ENCODE data around the gene STPG1. TPM values are rescaled to one million over a fixed set of nuclear protein-coding genes. Genes with fewer than 3 reads are reported as not detected.

STPG1 gene
- total RNA-seq, 1 experiment from 2014 or later, result 8.3 TPM

DNA sequence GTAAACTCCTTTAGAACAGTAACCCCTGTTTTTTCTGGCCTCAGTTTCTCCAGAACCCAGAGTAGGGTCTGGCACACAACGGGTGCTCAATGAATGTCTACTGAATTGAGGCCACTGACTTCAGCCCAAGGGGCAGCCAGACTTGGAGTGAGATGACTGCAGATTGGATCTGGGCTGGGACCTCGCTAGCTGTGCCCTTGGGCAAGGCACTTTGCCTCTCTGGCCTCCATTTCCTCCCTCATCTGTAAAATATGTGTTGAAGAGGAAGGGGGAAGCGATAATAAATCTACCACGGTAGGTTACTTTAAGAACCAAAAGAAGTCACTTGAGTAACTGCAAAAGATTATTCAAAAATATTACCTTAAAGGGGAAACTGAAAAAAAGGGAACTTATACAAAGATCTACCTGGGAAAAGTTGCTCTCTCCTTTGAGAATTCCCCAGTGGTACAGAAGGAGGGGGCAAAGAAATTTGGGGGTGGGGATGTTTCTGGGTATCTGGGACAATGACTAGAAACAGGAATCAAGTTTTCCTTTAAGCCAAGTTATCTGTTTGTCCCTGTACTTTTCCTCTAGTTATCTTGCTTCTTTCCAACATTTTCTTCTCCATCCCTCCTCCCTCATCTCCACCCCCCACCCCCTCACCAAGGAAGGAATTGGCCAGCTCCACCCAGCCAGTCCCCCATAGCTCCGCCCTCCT, 94.8 kb downstream of the STPG1 start:
- DNase-seq (ENCODE audit: low read depth), result no peak

DNA sequence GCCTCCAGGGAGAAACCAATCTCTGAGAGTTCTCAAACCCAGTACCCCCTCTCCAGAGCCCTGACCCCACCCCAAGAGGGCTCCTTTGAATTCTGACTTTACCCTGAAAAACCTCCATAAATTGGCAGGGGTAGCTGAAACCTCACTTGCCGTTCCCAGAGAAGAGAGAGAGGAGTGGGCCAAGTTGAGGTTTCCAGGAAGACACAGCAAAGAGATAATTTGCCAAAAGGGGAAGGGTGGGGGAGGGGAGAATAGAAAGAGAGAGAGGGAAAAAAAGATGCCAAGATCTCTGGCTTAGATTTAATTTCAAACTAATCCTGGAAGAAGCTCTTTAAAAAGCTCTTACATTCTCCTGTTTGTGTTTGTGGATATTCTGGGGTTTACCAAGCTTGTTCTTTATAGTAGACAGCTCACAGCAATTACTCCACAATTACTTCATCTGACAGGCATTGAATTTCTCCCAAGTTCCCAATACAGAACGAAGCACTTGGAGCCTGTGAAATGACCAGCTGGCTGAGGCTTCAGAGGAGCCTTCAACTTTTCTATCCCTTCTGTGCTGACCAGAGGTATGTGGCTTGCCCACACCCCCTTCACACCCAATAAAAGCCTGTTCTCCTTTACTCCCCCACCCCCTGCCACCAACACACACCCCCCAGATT, 95.5 kb downstream of the STPG1 start:
- DNase-seq (ENCODE audit: low read depth), result peak; percentile 54

DNA sequence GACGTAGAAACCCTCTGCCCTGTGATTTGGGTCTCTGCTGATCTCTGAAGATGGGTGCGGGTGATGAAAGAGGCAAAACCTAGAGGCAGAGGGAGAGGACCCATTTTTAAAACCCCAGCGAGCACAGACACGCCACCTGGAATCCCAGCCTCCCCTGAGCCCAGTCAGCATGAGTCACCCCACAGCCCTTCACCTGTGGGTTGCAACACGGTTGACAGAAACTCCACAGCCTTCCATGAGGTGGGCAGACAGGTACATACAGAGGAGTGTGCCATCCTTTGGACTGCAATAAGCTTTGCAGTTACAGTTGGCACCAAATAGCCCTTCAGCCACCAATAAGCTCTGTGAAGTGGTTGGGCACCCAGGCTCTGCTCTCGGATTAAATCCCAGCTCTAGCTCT, 96.5 kb downstream of the STPG1 start:
- no peak for DNase-seq (ENCODE audit: low read depth)

DNA sequence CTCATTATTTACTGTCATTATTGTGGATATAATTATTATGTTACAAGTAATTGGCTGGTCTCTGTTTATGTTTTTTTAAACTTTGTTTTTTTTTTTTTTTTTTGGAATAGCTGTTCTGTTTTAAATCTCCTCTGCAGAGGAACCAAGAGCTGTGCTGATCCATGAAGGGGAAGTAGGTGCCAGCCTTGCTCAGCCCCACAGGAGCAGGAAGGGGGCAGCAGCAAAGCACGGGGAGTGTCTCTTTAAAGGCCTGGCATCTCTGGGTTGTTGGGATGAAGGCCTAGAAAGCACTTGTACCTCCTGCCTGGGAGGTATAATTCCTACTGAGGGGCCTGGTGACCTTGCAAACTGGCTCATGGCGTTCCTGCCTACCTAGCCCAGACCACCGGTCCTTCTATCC, 96.9 kb downstream of the STPG1 start:
- no peak for DNase-seq (ENCODE audit: low read depth)

DNA sequence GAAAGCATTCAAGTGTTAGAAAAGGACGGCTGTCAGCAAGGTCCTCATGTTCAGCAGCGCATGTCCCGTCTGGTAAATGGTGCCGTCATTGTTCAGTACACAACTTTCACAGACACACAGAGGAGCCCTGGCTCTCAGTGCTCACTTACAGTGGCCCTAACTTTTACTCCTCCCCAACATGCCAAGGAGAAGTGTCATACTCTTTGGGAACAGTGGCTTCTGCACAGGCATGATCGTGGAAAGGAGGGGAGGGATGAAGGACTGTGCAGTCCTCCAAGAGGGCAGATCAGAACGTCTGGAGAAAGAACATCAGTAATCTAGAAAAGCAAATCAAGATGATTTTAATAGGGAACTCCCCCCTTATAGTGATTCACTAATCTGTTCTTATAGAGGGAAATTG, 98.2 kb downstream of the STPG1 start:
- no peak for DNase-seq (ENCODE audit: low read depth)

DNA sequence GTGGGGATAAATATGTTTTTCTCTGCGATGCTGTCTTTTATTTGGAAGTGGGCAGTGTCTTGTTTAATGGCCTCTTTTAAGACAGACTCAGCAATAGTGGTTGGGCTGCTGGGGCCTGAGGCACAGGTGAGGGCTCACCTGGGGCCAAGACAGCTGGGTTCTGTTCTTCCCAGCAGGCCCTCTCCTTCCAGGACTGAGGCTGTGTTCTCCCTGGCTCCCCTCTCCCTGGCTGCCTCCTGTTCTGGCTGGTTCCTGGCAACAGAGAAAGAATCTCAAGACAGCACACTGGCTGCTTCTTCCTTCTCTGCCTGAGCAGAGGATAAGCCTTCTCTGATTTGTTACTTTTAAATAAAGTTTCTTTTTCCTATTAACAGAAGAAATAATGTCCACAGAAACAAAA, 101.8 kb downstream of the STPG1 start:
- DNase-seq (ENCODE audit: low read depth), result no peak

DNA sequence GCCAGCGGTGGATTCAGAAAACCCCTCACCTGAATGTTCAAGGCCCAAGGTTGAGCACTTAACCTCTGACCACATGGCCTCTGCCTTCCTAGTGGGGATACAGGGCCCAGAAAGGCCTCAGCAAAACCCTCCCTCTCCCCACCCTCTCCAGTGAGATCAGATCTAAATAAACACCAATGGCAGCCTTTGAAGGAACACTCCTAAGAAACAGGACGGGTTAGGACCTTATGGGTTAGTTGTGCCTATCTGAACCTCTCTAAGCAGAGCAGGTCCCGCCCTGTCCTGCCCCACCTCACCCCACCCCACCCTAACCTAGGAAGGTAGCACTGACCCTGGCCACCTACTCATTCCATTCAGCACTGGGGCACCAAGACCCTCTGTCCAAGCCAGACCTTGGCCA, 102.3 kb downstream of the STPG1 start:
- DNase-seq (ENCODE audit: low read depth), result no peak

DNA sequence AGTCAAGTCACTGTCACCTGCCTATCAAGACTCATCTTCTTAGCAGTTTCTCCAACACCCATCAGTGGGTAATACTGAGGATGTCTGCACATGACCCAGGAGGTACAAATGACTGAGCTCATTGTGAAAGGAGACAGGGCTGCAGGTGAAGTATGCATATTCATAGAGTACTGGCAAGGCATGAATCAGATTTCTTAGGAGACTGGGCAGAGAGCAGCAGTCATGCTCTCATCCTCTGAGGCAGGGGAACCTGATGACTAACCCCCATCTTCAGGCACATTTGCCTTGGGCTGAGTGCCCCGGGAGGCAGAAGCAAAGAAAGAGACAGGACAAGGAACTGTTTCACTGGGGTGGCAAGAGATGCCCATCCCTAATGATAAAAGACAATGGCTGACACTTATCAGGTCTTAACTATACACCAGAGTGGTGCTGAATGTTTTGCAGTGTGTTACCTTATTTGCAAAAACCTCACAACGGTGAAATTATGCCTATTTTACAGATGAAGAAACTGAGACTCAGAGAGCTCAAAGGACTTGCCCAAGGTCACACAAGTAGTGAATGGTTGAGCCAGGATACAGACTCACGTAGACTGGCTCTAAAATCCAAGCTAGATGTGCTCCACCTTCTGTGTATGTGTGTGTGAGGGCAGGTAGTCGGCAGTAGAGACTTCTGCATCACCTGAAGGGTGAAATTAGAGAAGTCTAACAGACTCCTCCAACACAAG, 103.7 kb downstream of the STPG1 start:
- peak; percentile 76 for DNase-seq (ENCODE audit: low read depth)

DNA sequence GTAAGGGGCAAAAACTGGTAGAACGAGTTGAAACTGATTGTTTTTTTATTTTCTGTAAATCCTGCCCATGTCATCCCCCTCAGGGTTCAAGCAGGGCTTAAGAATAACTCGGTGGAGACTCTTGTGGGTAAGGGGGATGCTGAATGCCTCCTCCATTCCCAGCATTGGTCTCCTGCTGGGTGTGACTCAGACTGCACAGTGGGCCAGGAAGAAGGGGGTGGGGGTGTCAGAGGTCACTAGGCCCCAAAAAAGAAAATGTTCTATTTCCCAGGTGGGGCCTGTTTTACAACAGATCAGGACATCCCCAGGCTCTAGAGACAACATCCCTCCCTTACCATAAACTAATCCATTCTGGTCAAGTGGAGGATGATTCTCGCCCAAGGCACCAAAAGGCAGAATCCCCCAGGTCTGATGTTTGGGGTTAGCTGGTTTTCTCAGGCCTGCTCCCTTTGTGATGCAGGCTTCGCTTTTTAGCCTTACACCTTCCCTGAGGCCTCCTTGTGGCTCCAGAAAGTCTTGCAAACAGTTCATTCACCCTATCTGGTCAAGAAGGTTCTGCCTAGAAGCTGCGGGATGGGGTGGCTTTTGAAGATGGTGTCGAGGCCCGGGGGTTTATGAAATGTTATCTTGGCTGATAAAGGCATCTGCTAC, 105.1 kb downstream of the STPG1 start:
- peak; percentile 44 for DNase-seq (ENCODE audit: low read depth)

Other genes with a start within 250 kb of the STPG1 start
- gene IFNLR1, start 226.5 kb downstream of the STPG1 start, total RNA-seq (2014; rRNA removed; shearing (Covaris generic)), result 1.9 and 2.3 TPM in 2 replicates
- not detected in 2 replicates for gene GRHL3, start 94.4 kb downstream of the STPG1 start, total RNA-seq (2014; rRNA removed; shearing (Covaris generic))
- 39.6 and 45.0 TPM in 2 replicates for gene NIPAL3, start 2.0 kb upstream of the STPG1 start, total RNA-seq (2014; rRNA removed; shearing (Covaris generic))
- gene RCAN3, start 89.1 kb upstream of the STPG1 start, total RNA-seq (2014; rRNA removed; shearing (Covaris generic)), result 11.1 and 11.9 TPM in 2 replicates
- not detected in 2 replicates for gene NCMAP, start 142.3 kb upstream of the STPG1 start, total RNA-seq (2014; rRNA removed; shearing (Covaris generic))
- 29.3 and 47.6 TPM in 2 replicates for gene SRRM1, start 229.5 kb upstream of the STPG1 start, total RNA-seq (2014; rRNA removed; shearing (Covaris generic))